Ovary (tissue), 3 donors: Measurements from ENCODE around the gene TBC1D22B.

ENCODE experiments used
- EP300 ChIP-seq: sonication (generic); formaldehyde crosslinking; IDR thresholded peaks from one replicate; pipeline ENCODE4 v1.6.1; 2017; ENCODE audit warnings: antibody characterized with exemption
- TF ChIP-seq, protein P1 (sequence below), 3 donors: fragments of 450-650 bp in 2 of 3; fragments of 200-600 bp in 1 of 3; IDR thresholded peaks; one replicate each; pipeline versions ENCODE4 v1.5.1 to v1.8.0; 2016 to 2022; ENCODE audit warnings: antibody characterized with exemption in 3 of 3, mild to moderate bottlenecking in 1 of 3
- donor health status: DM: no; HTN: no; CAD: no.

DNA sequence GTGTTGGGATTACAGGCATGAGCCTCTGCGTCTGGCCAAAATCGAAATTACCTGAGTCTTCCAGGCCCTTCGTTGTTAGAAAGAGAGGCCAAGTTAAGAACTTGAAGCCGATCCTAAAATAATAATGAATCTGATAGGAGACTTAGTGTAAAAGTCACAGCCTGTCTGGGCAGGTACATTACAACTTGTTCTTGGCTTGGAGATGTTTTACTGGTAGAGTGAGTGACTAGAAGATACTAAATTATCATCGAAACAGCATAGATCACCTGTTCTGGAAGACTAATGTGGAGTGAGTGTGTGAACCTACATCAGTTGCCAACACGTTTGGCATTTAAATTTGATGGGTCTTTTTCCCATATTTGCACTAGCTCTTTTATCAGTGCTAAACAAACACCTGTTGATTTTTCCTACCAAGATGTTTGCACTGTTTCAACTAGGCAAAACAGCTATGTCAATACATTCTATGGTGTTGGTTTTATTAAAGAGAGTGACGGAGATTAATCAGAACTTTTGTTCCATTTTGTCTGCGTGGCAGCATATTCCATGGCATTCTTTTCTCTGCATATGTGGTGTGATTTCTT lies 5.0 kb downstream of the TBC1D22B start:
- no peak for TF ChIP-seq EP300
- TF ChIP-seq, protein P1, sequence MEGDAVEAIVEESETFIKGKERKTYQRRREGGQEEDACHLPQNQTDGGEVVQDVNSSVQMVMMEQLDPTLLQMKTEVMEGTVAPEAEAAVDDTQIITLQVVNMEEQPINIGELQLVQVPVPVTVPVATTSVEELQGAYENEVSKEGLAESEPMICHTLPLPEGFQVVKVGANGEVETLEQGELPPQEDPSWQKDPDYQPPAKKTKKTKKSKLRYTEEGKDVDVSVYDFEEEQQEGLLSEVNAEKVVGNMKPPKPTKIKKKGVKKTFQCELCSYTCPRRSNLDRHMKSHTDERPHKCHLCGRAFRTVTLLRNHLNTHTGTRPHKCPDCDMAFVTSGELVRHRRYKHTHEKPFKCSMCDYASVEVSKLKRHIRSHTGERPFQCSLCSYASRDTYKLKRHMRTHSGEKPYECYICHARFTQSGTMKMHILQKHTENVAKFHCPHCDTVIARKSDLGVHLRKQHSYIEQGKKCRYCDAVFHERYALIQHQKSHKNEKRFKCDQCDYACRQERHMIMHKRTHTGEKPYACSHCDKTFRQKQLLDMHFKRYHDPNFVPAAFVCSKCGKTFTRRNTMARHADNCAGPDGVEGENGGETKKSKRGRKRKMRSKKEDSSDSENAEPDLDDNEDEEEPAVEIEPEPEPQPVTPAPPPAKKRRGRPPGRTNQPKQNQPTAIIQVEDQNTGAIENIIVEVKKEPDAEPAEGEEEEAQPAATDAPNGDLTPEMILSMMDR (IDR thresholded peaks at IDR 0.05), result no peak
